HG03103 (cell line): Measurements from ENCODE around the gene JARID2.
A peak's percentile ranks its signal among the peaks of the same experiment; 100 is the strongest.
"Not testable (repeated sequence)": the region's sequence is repeated elsewhere in the genome, so short reads cannot be mapped to it uniquely, and the experiment has no call there.

ENCODE experiments used
- ATAC-seq: cut with Tn5 transposase; IDR thresholded peaks from one replicate; pipeline ENCODE4 v1.9.1; 2021; ENCODE audit warnings: low read depth; ENCODE audit not compliant: unreplicated experiment

Gene JARID2

GRCh38 chr6:15285682-15286294 lies 39.9 kb downstream of the JARID2 start:
- ATAC-seq: no peak

GRCh38 chr6:15287670-15288375 lies 42.0 kb downstream of the JARID2 start:
- ATAC-seq: peak; percentile 97

GRCh38 chr6:15288856-15289255 lies 43.0 kb downstream of the JARID2 start:
- ATAC-seq: no peak

- not testable (repeated sequence) for ATAC-seq
These were observed 43.6 kb downstream of the JARID2 start for GRCh38 chr6:15289456-15289855.

GRCh38 chr6:15290067-15290680 lies 44.3 kb downstream of the JARID2 start:
- ATAC-seq: no peak

GRCh38 chr6:15290962-15291704 lies 45.3 kb downstream of the JARID2 start:
- ATAC-seq: no peak

- ATAC-seq: no peak
These were observed 46.9 kb downstream of the JARID2 start for GRCh38 chr6:15292721-15293302.

GRCh38 chr6:15293674-15294073 lies 47.8 kb downstream of the JARID2 start:
- no peak for ATAC-seq

- ATAC-seq: no peak
These were observed 48.6 kb downstream of the JARID2 start for GRCh38 chr6:15294504-15294903.

- no peak for ATAC-seq
These were observed 50.4 kb downstream of the JARID2 start for GRCh38 chr6:15296249-15296648.

GRCh38 chr6:15296735-15297134 lies 50.9 kb downstream of the JARID2 start:
- no peak for ATAC-seq

GRCh38 chr6:15297167-15297566 lies 51.3 kb downstream of the JARID2 start:
- ATAC-seq: not testable (repeated sequence)

GRCh38 chr6:15297895-15298590 lies 52.2 kb downstream of the JARID2 start:
- no peak for ATAC-seq

GRCh38 chr6:15299430-15300131 lies 53.7 kb downstream of the JARID2 start:
- ATAC-seq: peak; percentile 76

- no peak for ATAC-seq
These were observed 55.5 kb downstream of the JARID2 start for GRCh38 chr6:15301179-15302006.

GRCh38 chr6:15303162-15303919 lies 57.5 kb downstream of the JARID2 start:
- ATAC-seq: no peak

GRCh38 chr6:15303920-15304291 lies 58.0 kb downstream of the JARID2 start:
- no peak for ATAC-seq
